Endothelial cell of umbilical vein (primary cell): Measurements from ENCODE around the gene SCGB1C1. TPM values are rescaled to one million over a fixed set of nuclear protein-coding genes. Genes with fewer than 3 reads are reported as not detected.
"Not testable (repeated sequence)": the region's sequence is repeated elsewhere in the genome, so short reads cannot be mapped to it uniquely, and the experiment has no call there.

Experiments
- BruUV-seq: library from RNA; stranded (reverse); fragments of 400-500 nt; replicated peaks from 2 replicates; lab custom pipeline; 2021; lab: Mats Ljungman, UMichigan
- CTCF ChIA-PET: fragments of 300-600, 350-600 bp; sonication (Branson Sonifier 250); formaldehyde crosslinking; loops from one replicate; lab custom pipeline; 2021; ENCODE audit warnings: antibody characterized with exemption, inconsistent platforms; lab: Charles Lee
- POLR2A ChIA-PET: fragments of 300-600, 350-600 bp; sonication (Branson Sonifier 250); formaldehyde crosslinking; loops from one replicate; lab custom pipeline; 2021; ENCODE audit warnings: antibody characterized with exemption, inconsistent platforms; lab: Charles Lee
- DNase-seq: peaks from one replicate; pipeline ENCODE4 v3.0.0-alpha.2; 2011; ENCODE audit warnings: low read depth, low spot score
- FAIRE-seq: peaks from 2 replicates; lab custom pipeline; 2011; peaks lifted over from hg19 to GRCh38; lab: Jason Lieb, UNC
- H2AFZ ChIP-seq: 2 replicates; pipeline ENCODE4 v1.6.0; 2012; ENCODE audit warnings: low read depth, low read length, control low read depth, inconsistent platforms
- H3K27ac ChIP-seq: 2 replicates; pipeline ENCODE4 v1.5.1; 2011; ENCODE audit warnings: low read depth, mild to moderate bottlenecking, control low read depth, low read length, moderate library complexity; ENCODE audit not compliant: insufficient read depth
- H3K27me3 ChIP-seq, 2 experiments: 2 replicates each; pipeline versions ENCODE4 v1.6.0 to v1.6.1; 2011; ENCODE audit warnings: low read length in 2 of 2, mixed read lengths in 1 of 2; ENCODE audit not compliant: control insufficient read depth in 2 of 2, insufficient read depth in 2 of 2
- H3K36me3 ChIP-seq, 2 experiments: 2 replicates in 1 of 2; 3 replicates in 1 of 2; pipeline ENCODE4 v1.5.1; 2011; ENCODE audit warnings: low read length in 2 of 2, mild to moderate bottlenecking in 1 of 2, moderate library complexity in 1 of 2; ENCODE audit not compliant: control insufficient read depth in 2 of 2, insufficient read depth in 2 of 2; ENCODE audit errors: extremely low read depth in 1 of 2
- H3K4me1 ChIP-seq: 3 replicates; pipeline ENCODE4 v1.5.1; 2011; ENCODE audit warnings: mild to moderate bottlenecking, low read length; ENCODE audit not compliant: control insufficient read depth, insufficient read depth; ENCODE audit errors: extremely low read depth
- H3K4me2 ChIP-seq: 2 replicates; pipeline ENCODE4 v1.6.1; 2011; ENCODE audit warnings: low read length, control low read depth, mixed read lengths; ENCODE audit not compliant: insufficient read depth
- H3K4me3 ChIP-seq, 3 experiments: fragments of 200-600 bp in 1 of 3; sonication (generic), shearing (Covaris generic) in 1 of 3; replicated peaks in 1 of 3; 2 replicates each; pipeline ENCODE4 v1.5.1; 2011 to 2016; ENCODE audit warnings: control low read depth in 3 of 3, low read length in 3 of 3, mild to moderate bottlenecking in 2 of 3, inconsistent platforms in 1 of 3, low read depth in 1 of 3, moderate library complexity in 1 of 3; ENCODE audit not compliant: insufficient read depth in 1 of 3
- H3K79me2 ChIP-seq: 2 replicates; pipeline ENCODE4 v1.6.0; 2012; ENCODE audit warnings: low read length, inconsistent platforms; ENCODE audit not compliant: control insufficient read depth, insufficient read depth
- H3K9ac ChIP-seq: replicated peaks from 2 replicates; pipeline ENCODE3; 2011; ENCODE audit warnings: low read length, control low read depth; ENCODE audit not compliant: insufficient read depth; ENCODE audit errors: extremely low read depth
- H3K9me1 ChIP-seq: replicated peaks from 3 replicates; pipeline ENCODE4 v1.6.0; 2011; ENCODE audit warnings: mild to moderate bottlenecking, low read length; ENCODE audit not compliant: control insufficient read depth, insufficient read depth; ENCODE audit errors: extremely low read depth
- H3K9me3 ChIP-seq: replicated peaks from 2 replicates; pipeline ENCODE4 v1.5.1; 2012; ENCODE audit warnings: low read length, inconsistent platforms; ENCODE audit not compliant: control insufficient read depth, insufficient read depth
- H4K20me1 ChIP-seq: replicated peaks from 2 replicates; pipeline ENCODE3; 2011; ENCODE audit warnings: mild to moderate bottlenecking, low read length; ENCODE audit not compliant: control insufficient read depth, insufficient read depth; ENCODE audit errors: extremely low read depth
- EZH2 ChIP-seq: IDR thresholded peaks from 2 replicates; pipeline ENCODE4 v1.6.1; 2012; ENCODE audit warnings: borderline replicate concordance, low read depth, mild to moderate bottlenecking, moderate library complexity, low read length, inconsistent platforms; ENCODE audit not compliant: severe bottlenecking
- FOS ChIP-seq: IDR thresholded peaks from 2 replicates; pipeline ENCODE4 v1.6.1; 2011; ENCODE audit warnings: mild to moderate bottlenecking, low read length, moderate library complexity, borderline replicate concordance; ENCODE audit not compliant: insufficient read depth
- GATA2 ChIP-seq: IDR thresholded peaks from 2 replicates; pipeline ENCODE4 v1.7.0; 2011; ENCODE audit warnings: low read depth, mild to moderate bottlenecking, moderate library complexity, mixed read lengths, low read length; ENCODE audit not compliant: insufficient read length, insufficient read depth
- JUN ChIP-seq: IDR thresholded peaks from 2 replicates; pipeline ENCODE4 v1.6.1; 2011; ENCODE audit warnings: borderline replicate concordance, low read depth; ENCODE audit not compliant: insufficient read length, insufficient read depth
- MAX ChIP-seq: IDR thresholded peaks from 2 replicates; pipeline ENCODE4 v1.6.1; 2011; ENCODE audit not compliant: insufficient read depth, insufficient read length
- MYC ChIP-seq: IDR thresholded peaks from one replicate; pipeline ENCODE4 v1.6.1; 2011; ENCODE audit warnings: mild to moderate bottlenecking, low read depth, low read length
- POLR2A ChIP-seq: IDR thresholded peaks from 2 replicates; pipeline ENCODE4 v1.6.1; 2012; ENCODE audit warnings: low read depth, mild to moderate bottlenecking, control low read depth, low read length
- POLR2AphosphoS5 ChIP-seq: IDR thresholded peaks from 2 replicates; pipeline ENCODE4 v1.6.1; 2012; ENCODE audit warnings: low read depth, mild to moderate bottlenecking, control low read depth, low read length, moderate library complexity; ENCODE audit not compliant: insufficient read depth
- dilution Hi-C: fragments of 300-500 bp; cut with MboI; formaldehyde crosslinking; loops from one replicate; pipeline ENCODE4 v1.15.0; 2019; ENCODE audit warnings: low sequenced_read_pairs; ENCODE audit not compliant: extremely low pct_ligation_motif_present
- intact Hi-C: fragments of 100-400 bp; cut with micrococcal nuclease; formaldehyde crosslinking; loops from one replicate; pipeline ENCODE4 v1.10.0; 2022
- polyA plus RNA-seq, 4 experiments: library from polyadenylated mRNA; depleted of rRNA in 3 of 4; stranded (reverse) in 3 of 4; unstranded in 1 of 4; fragments of >200 nt; gene quantifications; 2 replicates each; pipeline versions ENCODE4 v1.2.1 to v1.2.3, GENCODE V29; 2011 to 2012; ENCODE audit warnings: missing spikeins in 1 of 4
- total RNA-seq: library from RNA; stranded (reverse); gene quantifications from 2 replicates; pipeline ENCODE4 v1.2.3, GENCODE V29; 2021
- TF ChIP-seq, protein P1 (sequence below), 2 donors: IDR thresholded peaks; 1 replicate in 1 of 2; 2 replicates in 1 of 2; pipeline ENCODE4 v1.5.1; 2011; ENCODE audit warnings: low read length in 2 of 2, mild to moderate bottlenecking in 2 of 2, moderate library complexity in 2 of 2, control low read depth in 1 of 2, inconsistent platforms in 1 of 2, low read depth in 1 of 2; ENCODE audit not compliant: insufficient read depth in 1 of 2; ENCODE audit errors: extremely low read depth in 1 of 2

The SCGB1C1 gene
- total and polyA plus RNA-seq, 2 donors (not counting 3 experiments of a cell fraction or from before 2014, with no cell fraction given) = not detected

DNA sequence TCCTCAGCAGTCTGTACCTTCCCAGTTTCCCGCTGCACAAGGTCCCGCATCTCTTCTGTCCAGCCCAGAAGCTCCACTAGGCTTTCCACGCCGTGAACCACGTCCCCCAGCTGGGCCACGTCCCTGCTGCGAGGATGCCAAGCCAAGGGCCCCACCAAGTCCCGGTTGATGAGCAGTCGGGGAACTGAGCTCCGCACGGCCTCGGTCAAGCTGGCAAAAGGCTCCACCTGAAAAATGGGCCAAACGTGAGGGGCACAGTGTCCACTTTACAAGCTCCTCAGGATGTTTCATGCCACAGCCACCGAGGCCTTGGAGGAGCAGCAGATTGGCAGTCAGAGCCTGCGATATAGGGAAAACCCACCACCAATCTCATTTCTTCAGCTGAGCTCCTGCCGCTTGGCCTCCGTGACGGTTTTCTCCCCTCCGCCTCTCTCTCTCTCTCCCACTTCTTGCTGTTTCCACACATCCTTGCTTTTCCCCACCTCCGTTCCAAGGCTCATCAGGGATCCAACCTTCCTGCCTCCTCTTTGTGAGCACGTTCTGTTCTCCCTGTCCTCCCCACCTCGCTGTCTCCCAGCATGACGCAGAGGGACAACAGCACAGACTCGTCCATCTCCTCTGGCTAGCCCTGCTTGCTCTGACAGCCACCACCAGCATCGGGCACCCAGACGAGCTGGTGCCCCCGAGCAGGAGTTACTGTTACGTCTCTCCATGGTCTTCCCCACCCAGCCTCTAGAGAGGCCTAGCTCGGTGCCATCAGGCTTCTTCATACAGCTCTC lies 26.1 kb downstream of the SCGB1C1 start:
- H4K20me1 ChIP-seq = no peaks in the 10 kb centered on the region
- H3K9me1 ChIP-seq = no peaks in the 10 kb centered on the region
- TF ChIP-seq GATA2 (no peak), MYC (no peak), EZH2 (no peak), FOS (no peak), MAX (no peak), POLR2A (no peak), JUN (no peak), POLR2AphosphoS5 (no peak)
- TF ChIP-seq, protein P1, sequence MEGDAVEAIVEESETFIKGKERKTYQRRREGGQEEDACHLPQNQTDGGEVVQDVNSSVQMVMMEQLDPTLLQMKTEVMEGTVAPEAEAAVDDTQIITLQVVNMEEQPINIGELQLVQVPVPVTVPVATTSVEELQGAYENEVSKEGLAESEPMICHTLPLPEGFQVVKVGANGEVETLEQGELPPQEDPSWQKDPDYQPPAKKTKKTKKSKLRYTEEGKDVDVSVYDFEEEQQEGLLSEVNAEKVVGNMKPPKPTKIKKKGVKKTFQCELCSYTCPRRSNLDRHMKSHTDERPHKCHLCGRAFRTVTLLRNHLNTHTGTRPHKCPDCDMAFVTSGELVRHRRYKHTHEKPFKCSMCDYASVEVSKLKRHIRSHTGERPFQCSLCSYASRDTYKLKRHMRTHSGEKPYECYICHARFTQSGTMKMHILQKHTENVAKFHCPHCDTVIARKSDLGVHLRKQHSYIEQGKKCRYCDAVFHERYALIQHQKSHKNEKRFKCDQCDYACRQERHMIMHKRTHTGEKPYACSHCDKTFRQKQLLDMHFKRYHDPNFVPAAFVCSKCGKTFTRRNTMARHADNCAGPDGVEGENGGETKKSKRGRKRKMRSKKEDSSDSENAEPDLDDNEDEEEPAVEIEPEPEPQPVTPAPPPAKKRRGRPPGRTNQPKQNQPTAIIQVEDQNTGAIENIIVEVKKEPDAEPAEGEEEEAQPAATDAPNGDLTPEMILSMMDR (IDR thresholded peaks at IDR 0.05; ENCODE audit: extremely low read depth in 1 of 2, insufficient read depth in 1 of 2, low read depth in 1 of 2, low read length in 2 of 2) = no peak
- no peak overlapping the region for H3K27ac ChIP-seq
- no peak overlapping the region for H2AFZ ChIP-seq
- FAIRE-seq (no peak), DNase-seq (no peak)
- dilution Hi-C loops = no loop called here
- peaks cover 10 to 11% of the 10 kb centered on the region in 2 experiments for H3K36me3 ChIP-seq
- POLR2A ChIA-PET = no interaction called here
- no peaks in the 10 kb centered on the region for H3K4me1 ChIP-seq
- intact Hi-C loops = no loop called here
- H3K4me2 ChIP-seq = no peak overlapping the region
- no TSS peak for BruUV-seq
- H3K4me3 ChIP-seq = no peak overlapping the region
- H3K9ac ChIP-seq = no peak overlapping the region
- H3K79me2 ChIP-seq = no peaks in the 10 kb centered on the region
- no peaks in the 10 kb centered on the region for H3K27me3 ChIP-seq
- no peaks in the 10 kb centered on the region for H3K9me3 ChIP-seq
- CTCF ChIA-PET = interaction anchor here (1.0 to 1.1 kb wide), 2 partner anchors 11 to 32 kb away, joined by 3 read pairs; partner anchors contain the start of genes BET1L and RIC8A

DNA sequence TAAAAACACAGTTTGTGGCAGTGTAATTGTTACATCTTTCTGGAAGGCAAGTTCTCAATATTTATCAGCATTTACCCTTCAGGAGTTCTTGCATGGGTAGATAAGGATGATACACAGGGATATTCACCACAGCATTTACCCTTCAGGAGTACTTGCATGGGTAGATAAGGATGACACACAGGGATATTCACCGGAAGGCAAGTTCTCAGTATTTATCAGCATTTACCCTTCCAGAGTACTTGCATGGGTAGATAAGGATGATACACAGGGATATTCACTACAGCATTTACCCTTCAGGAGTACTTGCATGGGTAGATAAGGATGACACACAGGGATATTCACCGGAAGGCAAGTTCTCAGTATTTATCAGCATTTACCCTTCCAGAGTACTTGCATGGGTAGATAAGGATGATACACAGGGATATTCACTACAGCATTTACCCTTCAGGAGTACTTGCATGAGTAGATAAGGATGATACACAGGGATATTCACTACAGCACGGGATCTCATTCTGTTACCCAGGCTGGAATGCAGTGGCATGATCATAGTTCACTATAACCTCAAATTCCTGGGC lies 27.9 kb downstream of the SCGB1C1 start:
- DNase-seq, H3K79me2 ChIP-seq, H3K36me3 ChIP-seq, dilution Hi-C loops, POLR2A ChIA-PET, H3K4me2 ChIP-seq, H4K20me1 ChIP-seq, H3K4me3 ChIP-seq, BruUV-seq, H2AFZ ChIP-seq, H3K27me3 ChIP-seq, H3K9ac ChIP-seq, intact Hi-C loops, H3K9me3 ChIP-seq, H3K27ac ChIP-seq, CTCF ChIA-PET, H3K9me1 ChIP-seq, H3K4me1 ChIP-seq: not testable (repeated sequence)
- FAIRE-seq = peak; percentile 77
